RWPE1 (cell line): ENCODE measurements around the gene FYN.
"Not testable (repeated sequence)": the region's sequence is repeated elsewhere in the genome, so short reads cannot be mapped to it uniquely, and the experiment has no call there.

ENCODE experiments used
- CTCF ChIA-PET: fragments of 350-600 bp; sonication (Branson Sonifier 250); formaldehyde crosslinking; extraction: SDS; loops from one replicate; lab custom pipeline; 2021; lab: Yijun Ruan, JAX
- POLR2A ChIA-PET: fragments of 400-600 bp; formaldehyde crosslinking; extraction: SDS; loops from one replicate; lab custom pipeline; 2020; ENCODE audit warnings: antibody characterized with exemption; ENCODE audit not compliant: low non-redundant PET; lab: Yijun Ruan, JAX
- DNase-seq: peaks from one replicate; pipeline ENCODE4 v3.0.0; 2012; ENCODE audit warnings: low spot score
- H3K27ac ChIP-seq: fragments of 450-650 bp; 2 replicates; pipeline ENCODE4 v1.5.1; 2017
- TF ChIP-seq, protein P1 (sequence below): fragments of 450-650 bp; conservative IDR thresholded peaks from 2 replicates; pipeline ENCODE4 v1.5.1; 2017; ENCODE audit warnings: low read depth, mild to moderate bottlenecking

Gene FYN

DNA sequence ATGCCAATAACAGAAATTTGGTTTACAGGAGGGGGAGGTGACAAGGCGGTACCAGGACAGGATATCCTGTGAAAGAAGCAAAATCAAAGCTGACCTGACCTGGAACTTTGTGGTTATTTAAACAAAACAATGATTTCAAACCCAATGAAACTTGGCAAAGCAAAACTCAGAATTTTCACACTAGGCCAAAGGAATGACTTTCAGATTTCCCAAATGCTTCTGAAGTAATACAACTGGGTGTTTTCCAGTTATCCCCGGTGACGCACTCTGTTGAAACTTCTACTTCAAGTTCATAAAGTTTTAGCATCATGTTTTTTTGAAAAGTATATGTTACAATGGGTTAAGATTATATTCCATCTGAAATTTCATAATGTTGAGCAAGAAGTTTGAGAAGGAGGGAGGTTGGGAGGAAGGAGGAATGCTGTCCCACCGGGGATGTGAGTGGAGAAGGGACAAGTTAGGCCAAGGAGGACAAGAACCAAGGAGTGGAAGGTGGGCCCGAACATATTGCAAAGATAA is 189.4 kb downstream of the FYN start:
- ChIA-PET POLR2A (no interaction called here), CTCF (no interaction called here)
- no peak for DNase-seq
- no peak overlapping the region for H3K27ac ChIP-seq
- TF ChIP-seq, protein P1, sequence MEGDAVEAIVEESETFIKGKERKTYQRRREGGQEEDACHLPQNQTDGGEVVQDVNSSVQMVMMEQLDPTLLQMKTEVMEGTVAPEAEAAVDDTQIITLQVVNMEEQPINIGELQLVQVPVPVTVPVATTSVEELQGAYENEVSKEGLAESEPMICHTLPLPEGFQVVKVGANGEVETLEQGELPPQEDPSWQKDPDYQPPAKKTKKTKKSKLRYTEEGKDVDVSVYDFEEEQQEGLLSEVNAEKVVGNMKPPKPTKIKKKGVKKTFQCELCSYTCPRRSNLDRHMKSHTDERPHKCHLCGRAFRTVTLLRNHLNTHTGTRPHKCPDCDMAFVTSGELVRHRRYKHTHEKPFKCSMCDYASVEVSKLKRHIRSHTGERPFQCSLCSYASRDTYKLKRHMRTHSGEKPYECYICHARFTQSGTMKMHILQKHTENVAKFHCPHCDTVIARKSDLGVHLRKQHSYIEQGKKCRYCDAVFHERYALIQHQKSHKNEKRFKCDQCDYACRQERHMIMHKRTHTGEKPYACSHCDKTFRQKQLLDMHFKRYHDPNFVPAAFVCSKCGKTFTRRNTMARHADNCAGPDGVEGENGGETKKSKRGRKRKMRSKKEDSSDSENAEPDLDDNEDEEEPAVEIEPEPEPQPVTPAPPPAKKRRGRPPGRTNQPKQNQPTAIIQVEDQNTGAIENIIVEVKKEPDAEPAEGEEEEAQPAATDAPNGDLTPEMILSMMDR = no peak

DNA sequence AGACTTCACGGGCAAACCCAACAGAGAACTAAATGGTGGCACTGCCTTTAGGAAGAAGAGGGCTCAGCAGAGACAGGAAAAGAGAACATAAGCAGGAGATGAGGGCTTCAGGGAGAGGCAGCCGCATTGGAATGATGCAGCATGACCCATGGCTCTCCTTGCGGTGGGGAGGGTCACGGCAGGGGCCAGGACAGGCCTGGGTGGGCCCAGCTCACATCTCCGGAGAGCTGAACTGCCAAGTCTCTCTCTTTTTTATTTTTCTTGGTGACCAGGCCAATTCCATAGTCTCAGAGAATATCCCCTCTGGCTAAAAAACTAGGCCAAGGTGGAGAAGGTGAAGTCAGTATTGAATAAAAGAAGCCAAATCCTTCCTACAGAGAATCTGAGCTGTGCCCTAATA is 190.1 kb downstream of the FYN start:
- ChIA-PET CTCF (no interaction called here), POLR2A (no interaction called here)
- H3K27ac ChIP-seq = no peak overlapping the region
- DNase-seq = no peak
- TF ChIP-seq, protein P1 = no peak

DNA sequence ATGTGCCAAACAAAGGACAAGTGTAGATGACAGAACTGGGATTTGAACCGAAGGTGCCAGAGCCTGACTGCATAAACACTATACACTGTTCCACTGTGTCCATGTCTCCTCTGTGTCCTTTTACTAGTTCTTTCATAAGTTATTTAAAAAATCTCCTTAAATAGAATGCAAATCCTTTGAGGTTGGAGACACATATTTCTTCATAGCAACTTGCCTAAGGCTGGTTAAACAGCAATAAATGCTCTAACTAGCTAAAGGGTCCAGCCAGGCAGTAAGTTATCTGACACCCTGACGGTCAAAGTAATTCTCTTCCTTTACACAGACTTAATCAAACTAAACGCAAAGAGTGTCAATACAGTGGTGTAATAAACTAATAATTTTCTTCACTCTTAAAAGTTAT is 191.4 kb downstream of the FYN start:
- no peak for DNase-seq
- ChIA-PET POLR2A (no interaction called here), CTCF (interaction anchor here (0.8 kb wide), 1 partner anchor 55 kb away, joined by 3 read pairs; no protein-coding TSS in a partner anchor)
- no peak overlapping the region for H3K27ac ChIP-seq
- TF ChIP-seq, protein P1 = no peak

DNA sequence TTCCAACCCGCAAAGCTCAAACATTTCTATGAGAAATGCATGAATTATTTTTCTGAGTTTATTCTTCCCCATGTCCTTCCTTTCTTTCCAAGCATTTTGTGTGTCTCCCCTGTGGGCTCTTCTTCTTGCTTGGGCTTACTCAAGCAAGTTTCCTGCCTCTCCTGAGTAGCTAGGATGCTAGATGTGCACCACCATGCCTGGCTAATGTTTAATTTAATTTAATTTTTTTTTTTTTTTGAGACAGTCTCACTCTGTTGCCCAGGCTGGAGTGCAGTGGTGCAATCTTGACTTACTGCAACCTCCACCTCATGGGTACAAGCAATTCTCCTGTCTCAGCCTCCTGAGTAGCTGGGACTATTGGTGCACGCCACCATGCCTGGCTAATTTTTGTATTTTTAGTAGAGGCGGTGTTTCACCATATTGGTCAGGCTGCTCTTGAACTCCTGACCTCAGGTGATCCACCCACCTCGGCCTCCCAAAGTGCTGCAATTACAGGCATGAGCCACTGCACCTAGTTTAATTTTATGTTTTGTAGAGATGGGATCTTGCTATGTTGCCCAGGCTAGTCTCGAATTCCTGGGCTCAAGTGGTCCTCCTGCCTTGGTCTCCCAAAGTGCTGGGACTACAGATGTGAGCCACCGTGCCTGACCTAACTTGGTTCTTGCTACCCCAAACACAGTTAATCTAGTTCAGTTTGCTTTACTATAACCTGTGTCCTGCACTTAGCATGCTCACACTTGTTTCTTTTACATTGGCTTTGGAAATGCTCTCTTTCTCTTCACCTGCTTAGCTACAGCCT is 192.2 kb downstream of the FYN start:
- CTCF ChIA-PET, DNase-seq, POLR2A ChIA-PET, H3K27ac ChIP-seq: not testable (repeated sequence)

DNA sequence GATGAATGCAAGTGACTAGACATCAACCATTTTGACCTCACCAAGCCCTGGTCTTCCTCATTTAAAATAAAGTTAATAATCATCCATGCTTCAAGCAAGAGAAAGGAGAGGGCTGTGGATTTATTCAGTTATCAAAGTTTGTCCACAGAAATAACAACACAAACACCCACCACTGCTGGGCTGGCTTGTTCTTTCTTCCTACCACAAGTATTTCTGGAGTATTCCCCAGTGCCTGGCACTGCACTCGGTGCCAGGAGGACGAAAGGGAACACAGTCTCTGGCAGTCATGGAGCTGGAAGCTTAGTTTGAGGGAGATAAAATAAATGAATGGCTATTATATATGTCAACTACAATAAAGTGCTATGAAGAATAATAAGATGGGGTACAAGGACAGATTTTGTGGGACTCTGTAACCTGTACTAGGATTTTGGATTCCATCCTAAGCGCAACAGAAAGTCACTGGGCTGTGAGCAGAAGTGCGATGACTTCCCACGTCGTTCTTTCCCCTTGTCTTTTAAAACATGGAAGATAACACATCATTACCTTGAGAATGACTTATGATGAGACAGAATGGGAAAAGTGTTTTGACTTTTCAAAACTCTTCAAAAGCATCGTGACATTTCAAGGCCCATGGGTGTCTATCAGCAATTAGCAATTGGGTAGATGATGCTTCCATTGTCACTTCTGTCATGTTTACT is 193.1 kb downstream of the FYN start:
- TF ChIP-seq, protein P1 = no peak
- no peak overlapping the region for H3K27ac ChIP-seq
- POLR2A ChIA-PET = no interaction called here
- CTCF ChIA-PET = no interaction called here
- no peak for DNase-seq

DNA sequence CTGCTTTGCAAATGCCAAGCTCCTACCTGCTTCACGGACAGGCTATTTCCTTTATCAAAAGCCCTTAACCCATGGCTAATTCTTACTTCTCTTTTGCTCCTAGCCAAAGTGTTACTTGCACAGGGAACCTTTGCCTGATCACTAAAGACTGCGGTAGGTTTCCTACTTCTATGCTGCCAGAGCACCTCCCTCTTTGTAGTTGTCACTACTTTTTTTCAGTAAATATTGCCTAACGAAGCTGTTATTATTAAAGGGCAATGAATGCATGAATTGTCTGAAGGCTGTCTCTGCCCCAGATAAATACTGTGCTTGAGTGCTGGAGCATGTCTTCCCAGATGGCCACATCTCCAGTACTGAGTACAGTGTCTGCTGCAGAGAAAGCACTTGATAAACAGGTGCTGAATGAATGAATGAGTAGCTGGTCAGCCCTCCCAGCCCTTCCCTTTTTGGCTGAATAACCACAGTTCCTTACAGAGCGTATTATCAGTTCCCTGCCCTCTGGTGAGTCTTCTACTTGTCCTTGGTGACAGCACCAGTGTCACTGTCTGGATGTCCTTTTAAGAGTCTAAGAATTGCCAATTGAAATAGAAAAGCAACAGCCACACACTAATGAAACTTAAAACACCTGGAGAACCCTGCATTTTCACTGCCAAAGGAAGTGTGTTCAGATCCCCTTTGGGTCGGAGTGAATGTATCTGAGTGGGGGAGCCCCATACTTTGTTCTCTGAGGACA is 194.0 kb downstream of the FYN start:
- H3K27ac ChIP-seq = no peak overlapping the region
- TF ChIP-seq, protein P1 = no peak
- POLR2A ChIA-PET = no interaction called here

More for the DNA sequence above, 194.0 kb downstream of the FYN start:
- CTCF ChIA-PET = interaction anchor here (0.7 kb wide), 1 partner anchor 12 kb away, joined by 3 read pairs; no protein-coding TSS in a partner anchor
- DNase-seq = no peak
